ENCODE data around the gene PRKG1.

DNA sequence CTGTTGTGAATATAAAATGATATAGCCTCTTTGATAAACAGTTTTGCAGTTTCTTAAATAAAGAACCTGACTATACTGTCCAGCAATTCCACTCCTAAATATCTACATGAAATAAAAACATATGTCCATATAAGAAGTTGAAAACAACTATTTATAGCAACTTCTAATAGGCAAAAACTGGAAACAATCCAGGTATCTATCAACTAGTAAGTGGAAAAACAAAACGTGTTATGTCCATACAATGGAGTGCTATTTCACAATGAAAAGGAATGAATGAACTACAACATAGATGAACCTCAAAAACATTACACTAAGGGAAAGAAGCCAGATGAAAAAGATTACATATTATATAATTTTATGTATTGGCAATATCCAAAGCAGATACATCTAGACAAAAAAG is 356.2 kb downstream of the PRKG1 start:
- TF ChIP-seq, protein P1, sequence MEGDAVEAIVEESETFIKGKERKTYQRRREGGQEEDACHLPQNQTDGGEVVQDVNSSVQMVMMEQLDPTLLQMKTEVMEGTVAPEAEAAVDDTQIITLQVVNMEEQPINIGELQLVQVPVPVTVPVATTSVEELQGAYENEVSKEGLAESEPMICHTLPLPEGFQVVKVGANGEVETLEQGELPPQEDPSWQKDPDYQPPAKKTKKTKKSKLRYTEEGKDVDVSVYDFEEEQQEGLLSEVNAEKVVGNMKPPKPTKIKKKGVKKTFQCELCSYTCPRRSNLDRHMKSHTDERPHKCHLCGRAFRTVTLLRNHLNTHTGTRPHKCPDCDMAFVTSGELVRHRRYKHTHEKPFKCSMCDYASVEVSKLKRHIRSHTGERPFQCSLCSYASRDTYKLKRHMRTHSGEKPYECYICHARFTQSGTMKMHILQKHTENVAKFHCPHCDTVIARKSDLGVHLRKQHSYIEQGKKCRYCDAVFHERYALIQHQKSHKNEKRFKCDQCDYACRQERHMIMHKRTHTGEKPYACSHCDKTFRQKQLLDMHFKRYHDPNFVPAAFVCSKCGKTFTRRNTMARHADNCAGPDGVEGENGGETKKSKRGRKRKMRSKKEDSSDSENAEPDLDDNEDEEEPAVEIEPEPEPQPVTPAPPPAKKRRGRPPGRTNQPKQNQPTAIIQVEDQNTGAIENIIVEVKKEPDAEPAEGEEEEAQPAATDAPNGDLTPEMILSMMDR (conservative IDR thresholded peaks at IDR 0.05; ENCODE audit: low read length), result no peak
- TF ChIP-seq EZH2phosphoT487 (IDR thresholded peaks at IDR 0.05; ENCODE audit: borderline replicate concordance), result no peak

Data from Loucy (cell line).